ENCODE data around the gene SPAG16. TPM values are rescaled to one million over a fixed set of nuclear protein-coding genes. Genes with fewer than 3 reads are reported as not detected.

SPAG16 gene
- total RNA-seq, 1 experiment from 2014 or later: 17.3 TPM

DNA sequence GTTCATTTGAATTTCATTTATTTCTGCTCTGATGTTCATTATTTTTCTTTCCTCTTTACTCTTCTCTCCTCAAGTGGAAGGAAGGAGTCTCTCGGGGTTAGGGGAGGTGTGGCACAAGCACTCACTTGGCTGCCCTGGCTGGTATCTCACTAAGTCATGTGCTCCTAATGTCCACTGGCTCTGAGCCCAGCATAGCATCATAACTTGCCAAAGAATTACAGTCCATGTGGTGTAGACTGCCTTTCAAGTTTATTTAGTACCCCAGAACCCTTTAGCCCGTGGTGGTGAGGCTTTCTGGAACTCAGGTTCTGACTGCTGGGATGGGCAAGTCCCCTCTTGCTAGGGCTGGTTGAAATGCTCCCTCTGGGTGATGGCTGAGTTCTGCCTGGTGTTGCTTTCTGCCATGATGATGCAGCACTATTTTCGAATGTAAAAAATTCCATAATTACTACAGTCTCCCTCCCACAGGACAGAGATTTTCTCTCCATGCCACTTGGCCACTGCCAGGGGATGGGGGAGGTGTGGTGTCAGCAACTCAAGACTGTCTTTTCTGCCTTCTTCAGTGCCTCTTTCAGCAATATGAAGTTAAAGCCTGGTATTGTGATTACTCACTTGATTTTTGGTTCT, 22.2 kb downstream of the SPAG16 start:
- H3K79me2 ChIP-seq (ENCODE audit: insufficient read depth, low read length): no peaks in the 10 kb centered on the region
- Mint-ChIP-seq H3K9me3 (peaks cover 21 to 27% of the 10 kb centered on the region in 2 experiments), H3K36me3 (ENCODE audit: insufficient read depth in 1 of 3, low read depth in 3 of 3) (peaks cover 38 to 54% (median 50%) of the 10 kb centered on the region in 3 experiments), H3K4me1 (no peaks in the 10 kb centered on the region), H3K27ac (no peak overlapping the region), H3K27me3 (ENCODE audit: low read depth) (no peaks in the 10 kb centered on the region), H3K4me3 (no peak overlapping the region)
- no peaks in the 10 kb centered on the region for H3K79me1 ChIP-seq (ENCODE audit: insufficient read depth, low read depth, low read length, poor library complexity, severe bottlenecking)
- no CpG with 5 or more reads among the region's 3 CpGs for WGBS (ENCODE audit: extremely low coverage, insufficient read length, low lambda C conversion rate)
- H3T11ph ChIP-seq (ENCODE audit: low read length): no peak overlapping the region
- no peak overlapping the region for H3K27ac ChIP-seq (ENCODE audit: insufficient read length, low read depth, low read length)
- no peak overlapping the region for H4K5ac ChIP-seq (ENCODE audit: insufficient read length, low read depth, low read length)
- H4K8ac ChIP-seq (replicated peaks; ENCODE audit: insufficient read length, low read depth, low read length): no peak overlapping the region
- no peaks in the 10 kb centered on the region for H3K4me1 ChIP-seq (ENCODE audit: insufficient read depth, low read length)
- H3K4ac ChIP-seq (ENCODE audit: low read depth, low read length): no peak overlapping the region
- H2AFZ ChIP-seq (ENCODE audit: low read length): no peak overlapping the region
- H2BK120ac ChIP-seq (ENCODE audit: low read depth, low read length, poor library complexity, severe bottlenecking): no peak overlapping the region
- H4K91ac ChIP-seq (ENCODE audit: insufficient read length, low read depth, low read length): no peak overlapping the region
- H3K56ac ChIP-seq (ENCODE audit: insufficient read length, low read depth, low read length): no peak overlapping the region
- no peak overlapping the region for H3K18ac ChIP-seq (ENCODE audit: insufficient read length, low read depth, low read length)
- H3K14ac ChIP-seq (ENCODE audit: insufficient read depth, low read length): no peak overlapping the region
- no peak overlapping the region for H2AK5ac ChIP-seq (ENCODE audit: insufficient read length, low read length)
- no peaks in the 10 kb centered on the region for H3K27me3 ChIP-seq (ENCODE audit: insufficient read depth, low read length)
- no peak for DNase-seq
- H2BK20ac ChIP-seq (ENCODE audit: low read depth, low read length, poor library complexity, severe bottlenecking): no peak overlapping the region
- H2BK5ac ChIP-seq (ENCODE audit: insufficient read length, low read length): no peak overlapping the region
- TF ChIP-seq, protein P1, sequence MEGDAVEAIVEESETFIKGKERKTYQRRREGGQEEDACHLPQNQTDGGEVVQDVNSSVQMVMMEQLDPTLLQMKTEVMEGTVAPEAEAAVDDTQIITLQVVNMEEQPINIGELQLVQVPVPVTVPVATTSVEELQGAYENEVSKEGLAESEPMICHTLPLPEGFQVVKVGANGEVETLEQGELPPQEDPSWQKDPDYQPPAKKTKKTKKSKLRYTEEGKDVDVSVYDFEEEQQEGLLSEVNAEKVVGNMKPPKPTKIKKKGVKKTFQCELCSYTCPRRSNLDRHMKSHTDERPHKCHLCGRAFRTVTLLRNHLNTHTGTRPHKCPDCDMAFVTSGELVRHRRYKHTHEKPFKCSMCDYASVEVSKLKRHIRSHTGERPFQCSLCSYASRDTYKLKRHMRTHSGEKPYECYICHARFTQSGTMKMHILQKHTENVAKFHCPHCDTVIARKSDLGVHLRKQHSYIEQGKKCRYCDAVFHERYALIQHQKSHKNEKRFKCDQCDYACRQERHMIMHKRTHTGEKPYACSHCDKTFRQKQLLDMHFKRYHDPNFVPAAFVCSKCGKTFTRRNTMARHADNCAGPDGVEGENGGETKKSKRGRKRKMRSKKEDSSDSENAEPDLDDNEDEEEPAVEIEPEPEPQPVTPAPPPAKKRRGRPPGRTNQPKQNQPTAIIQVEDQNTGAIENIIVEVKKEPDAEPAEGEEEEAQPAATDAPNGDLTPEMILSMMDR (conservative IDR thresholded peaks at IDR 0.05): no peak
- H3K9ac ChIP-seq (ENCODE audit: extremely low read depth, insufficient read length, low read length): no peak overlapping the region
- no peak overlapping the region for H3K23ac ChIP-seq (ENCODE audit: insufficient read length, low read depth, low read length)
- no peak overlapping the region for H2BK12ac ChIP-seq (ENCODE audit: insufficient read length, low read depth, low read length)
- H3K9me3 ChIP-seq (ENCODE audit: control insufficient read depth, low read depth, low read length): no peaks in the 10 kb centered on the region
- no peaks in the 10 kb centered on the region for H4K20me1 ChIP-seq (ENCODE audit: control insufficient read depth, insufficient read depth, insufficient read length)
- H3K4me2 ChIP-seq (ENCODE audit: insufficient read depth, insufficient read length, low read length): no peak overlapping the region
- no peaks in the 10 kb centered on the region for H3K23me2 ChIP-seq (ENCODE audit: insufficient read length, low read depth, low read length, poor library complexity, severe bottlenecking)
- H2BK15ac ChIP-seq (ENCODE audit: low read depth, low read length): no peak overlapping the region

All from H9 (cell line).